ENCODE results near the gene TSPAN11.

- TF ChIP-seq CTCF (IDR thresholded peaks at IDR 0.05; ENCODE audit: control extremely low read depth in 1 of 3, insufficient read depth in 1 of 3, low read depth in 1 of 3, low read length in 3 of 3) (no peak), MAX (IDR thresholded peaks at IDR 0.05) (no peak), POLR2A (IDR thresholded peaks at IDR 0.05; ENCODE audit: control extremely low read depth in 1 of 2, low read depth in 2 of 2, low read length in 2 of 2) (no peak), CBX5 (IDR thresholded peaks at IDR 0.05; ENCODE audit: low read depth, low read length) (no peak), RAD21 (IDR thresholded peaks at IDR 0.05 in 1 of 2, conservative IDR thresholded peaks at IDR 0.05 in 1 of 2; ENCODE audit: low read depth in 2 of 2, low read length in 2 of 2) (no peak), ZNF274 (IDR thresholded peaks at IDR 0.05; ENCODE audit: borderline replicate concordance, extremely low read depth, low read length) (no peak), FOSL1 (IDR thresholded peaks at IDR 0.05; ENCODE audit: insufficient read depth, low read depth, low read length) (no peak), CHD1 (IDR thresholded peaks at IDR 0.05; ENCODE audit: low read depth, low read length) (no peak), ASH2L (IDR thresholded peaks at IDR 0.05; ENCODE audit: low read length) (no peak), JUND (IDR thresholded peaks at IDR 0.05; ENCODE audit: low read length) (no peak), BRCA1 (IDR thresholded peaks at IDR 0.05; ENCODE audit: low read depth, low read length) (no peak), EGR1 (IDR thresholded peaks at IDR 0.05; ENCODE audit: borderline replicate concordance, low read depth, low read length) (no peak), EP300 (IDR thresholded peaks at IDR 0.05; ENCODE audit: borderline replicate concordance in 1 of 2, low read depth in 2 of 2, low read length in 2 of 2) (no peak), RFX5 (IDR thresholded peaks at IDR 0.05; ENCODE audit: borderline replicate concordance, low read depth, low read length) (no peak)
Observed at GRCh38 chr12:30932881-30933280, 6.3 kb downstream of the TSPAN11 start.

Measured in H1 (cell line).